Testis (tissue), 3 donors: ENCODE results near the gene CCDC194. TPM values are rescaled to one million over a fixed set of nuclear protein-coding genes. Genes with fewer than 3 reads are reported as not detected.

Experiments used
- DNase-seq: peaks from one replicate; pipeline ENCODE4 v3.0.0-alpha.2; 2019
- H3K27ac ChIP-seq, 2 donors: fragments of 200-600 bp; sonication (generic); one replicate each; pipeline ENCODE4 v1.5.1; 2019
- H3K27me3 ChIP-seq: fragments of 200-600 bp; sonication (generic); one replicate; pipeline ENCODE4 v1.5.1; 2019
- H3K36me3 ChIP-seq: fragments of 200-600 bp; sonication (generic); one replicate; pipeline ENCODE4 v1.5.1; 2017; ENCODE audit warnings: low read depth; ENCODE audit errors: missing control alignments
- H3K4me1 ChIP-seq: fragments of 200-600 bp; sonication (generic); one replicate; pipeline ENCODE4 v1.5.1; 2019
- H3K4me3 ChIP-seq, 2 donors: fragments of 200-600 bp; sonication (generic); one replicate each; pipeline ENCODE4 v1.5.1; 2017 to 2019
- H3K9me3 ChIP-seq: fragments of 200-600 bp; sonication (generic); one replicate; pipeline ENCODE4 v1.5.1; 2017
- CTCF ChIP-seq, 3 experiments: fragments of 450-650 bp in 2 of 3; fragments of 200-600 bp in 1 of 3; sonication (generic) in 1 of 3; IDR thresholded peaks; one replicate each; pipeline ENCODE4 v1.5.1; 2016 to 2019; ENCODE audit warnings: antibody characterized with exemption in 3 of 3, mild to moderate bottlenecking in 2 of 3, moderate library complexity in 1 of 3
- POLR2A ChIP-seq: fragments of 450-650 bp; IDR thresholded peaks from one replicate; pipeline ENCODE4 v1.6.1; 2017; ENCODE audit warnings: antibody characterized with exemption, mild to moderate bottlenecking, moderate library complexity
- WGBS, 2 donors: methylation state at CpG; one replicate each; pipeline ENCODE4 v1.1.5; 2018; 5-methylcytosine and 5-hydroxymethylcytosine counted together
- intact Hi-C: fragments of 100-400 bp; cut with DNase I; formaldehyde crosslinking; loops from one replicate; pipeline ENCODE4 v1.15.1; 2023; ENCODE audit warnings: low total_unique reads
- polyA plus RNA-seq: library from polyadenylated mRNA; stranded (reverse); fragments of 350-450 nt; fragmentation: Illumina TruSeq; extraction: RNeasy Lipid Tissue Mini Kit (QIAGEN cat#74804); gene quantifications from one replicate; pipeline ENCODE4 v1.2.3, GENCODE V29; 2014; ENCODE audit warnings: low read depth, low replicate concordance; ENCODE audit not compliant: insufficient read depth
- total RNA-seq, 2 donors: library from RNA; depleted of rRNA; stranded (reverse); fragments of >200 nt; gene quantifications; one replicate each; pipeline ENCODE4 v1.2.3, GENCODE V29; 2016

The CCDC194 gene
- total and polyA plus RNA-seq, 3 donors from 2014 or later, result 0.45 to 1.3 TPM; not detected in 1

GRCh38 chr19:17341386-17341785 lies 52.6 kb downstream of the CCDC194 start:
- WGBS, 2 donors, result 64 to 74% methylated on average over 7 to 15 of the region's 15 CpGs
- no peak for TF ChIP-seq CTCF (IDR thresholded peaks at IDR 0.05)
- TF ChIP-seq POLR2A, result no peak
- no peaks in the 10 kb centered on the region for H3K36me3 ChIP-seq

GRCh38 chr19:17340871-17341357 lies 53.1 kb downstream of the CCDC194 start:
- Histone ChIP-seq H3K4me1 (peaks cover 14% of the 10 kb centered on the region), H3K4me3 (no peak overlapping the region), H3K27me3 (no peaks in the 10 kb centered on the region), H3K36me3 (no peaks in the 10 kb centered on the region), H3K9me3 (no peaks in the 10 kb centered on the region), H3K27ac (no peak overlapping the region)
- intact Hi-C loops, result no loop called here
- 52 to 74% methylated on average over 6 to 17 of the region's 17 CpGs for WGBS, 2 donors
- TF ChIP-seq POLR2A (no peak), CTCF (IDR thresholded peaks at IDR 0.05) (no peak)
- no peak for DNase-seq

More at GRCh38 chr19:17341386-17341785, 52.6 kb downstream of the CCDC194 start:
- no peak for DNase-seq
- Histone ChIP-seq H3K27me3 (no peaks in the 10 kb centered on the region), H3K4me1 (peaks cover 11% of the 10 kb centered on the region), H3K4me3 (no peak overlapping the region), H3K27ac (no peak overlapping the region), H3K9me3 (no peaks in the 10 kb centered on the region)
- intact Hi-C loops, result no loop called here

Other genes starting within 250 kb of the CCDC194 start
- 10 to 100 TPM; 15.8 to 23.8 TPM for gene USE1, start 178.8 kb downstream of the CCDC194 start, total RNA-seq
- 33.3 TPM for gene USE1, start 178.8 kb downstream of the CCDC194 start, polyA plus RNA-seq
- gene OCEL1, start 168.0 kb downstream of the CCDC194 start, total RNA-seq, result 10 to 100 TPM in 1 of 2 donors, 1 to 10 TPM in 1; 6.6 to 13.9 TPM
- 17.5 TPM for gene OCEL1, start 168.0 kb downstream of the CCDC194 start, polyA plus RNA-seq
- 10 to 100 TPM; 63.1 to 71.8 TPM for gene NR2F6, start 148.3 kb downstream of the CCDC194 start, total RNA-seq
- 20.4 TPM for gene NR2F6, start 148.3 kb downstream of the CCDC194 start, polyA plus RNA-seq
- 1 to 10 TPM; 2.0 to 5.6 TPM for gene USHBP1, start 129.5 kb downstream of the CCDC194 start, total RNA-seq
- gene USHBP1, start 129.5 kb downstream of the CCDC194 start, polyA plus RNA-seq, result 2.6 TPM
- gene BABAM1, start 126.8 kb downstream of the CCDC194 start, total RNA-seq, result 10 to 100 TPM; 93.2 to 95.4 TPM
- gene BABAM1, start 126.8 kb downstream of the CCDC194 start, polyA plus RNA-seq, result 110 TPM
- 1 to 10 TPM; 3.1 to 5.3 TPM for gene ANKLE1, start 112.3 kb downstream of the CCDC194 start, total RNA-seq
- gene ANKLE1, start 112.3 kb downstream of the CCDC194 start, polyA plus RNA-seq, result 0.45 TPM
- 10 to 100 TPM; 27.1 to 49.1 TPM for gene ABHD8, start 90.8 kb downstream of the CCDC194 start, total RNA-seq
- gene ABHD8, start 90.8 kb downstream of the CCDC194 start, polyA plus RNA-seq, result 70.7 TPM
- 100 to 1,000 TPM; 180 to 206 TPM for gene MRPL34, start 88.3 kb downstream of the CCDC194 start, total RNA-seq
- gene MRPL34, start 88.3 kb downstream of the CCDC194 start, polyA plus RNA-seq, result 126 TPM
- gene DDA1, start 84.6 kb downstream of the CCDC194 start, total RNA-seq, result 10 to 100 TPM; 46.4 to 55.5 TPM
- gene DDA1, start 84.6 kb downstream of the CCDC194 start, polyA plus RNA-seq, result 123 TPM
- 10 to 100 TPM; 17.5 to 19.2 TPM for gene ANO8, start 59.3 kb downstream of the CCDC194 start, total RNA-seq
- 4.5 TPM for gene ANO8, start 59.3 kb downstream of the CCDC194 start, polyA plus RNA-seq
- gene GTPBP3, start 56.6 kb downstream of the CCDC194 start, total RNA-seq, result 10 to 100 TPM; 21.6 to 22.9 TPM
- 9.7 TPM for gene GTPBP3, start 56.6 kb downstream of the CCDC194 start, polyA plus RNA-seq
- gene PLVAP, start 16.9 kb downstream of the CCDC194 start, total RNA-seq, result 1 to 10 TPM; 3.4 to 4.4 TPM
- gene PLVAP, start 16.9 kb downstream of the CCDC194 start, polyA plus RNA-seq, result 20.5 TPM
- 10 to 100 TPM; 37.4 to 64.4 TPM for gene BST2, start 11.4 kb upstream of the CCDC194 start, total RNA-seq
- 71.4 TPM for gene BST2, start 11.4 kb upstream of the CCDC194 start, polyA plus RNA-seq
- 10 to 100 TPM; 44.0 to 48.3 TPM for gene MVB12A, start 25.9 kb upstream of the CCDC194 start, total RNA-seq
- 28.6 TPM for gene MVB12A, start 25.9 kb upstream of the CCDC194 start, polyA plus RNA-seq
- 1 to 10 TPM in 1 of 2 donors, under 1 TPM in 1; 0.68 to 2.6 TPM for gene TMEM221, start 54.5 kb upstream of the CCDC194 start, total RNA-seq
- 1.4 TPM for gene TMEM221, start 54.5 kb upstream of the CCDC194 start, polyA plus RNA-seq
- under 1 TPM in 1 of 2 donors, not detected in 1; 0.87 TPM for gene NXNL1, start 66.7 kb upstream of the CCDC194 start, total RNA-seq
- gene NXNL1, start 66.7 kb upstream of the CCDC194 start, polyA plus RNA-seq, result not detected
- gene SLC27A1, start 76.3 kb upstream of the CCDC194 start, total RNA-seq, result 100 to 1,000 TPM in 1 of 2 donors, 10 to 100 TPM in 1; 92.8 to 105 TPM
- gene SLC27A1, start 76.3 kb upstream of the CCDC194 start, polyA plus RNA-seq, result 25.9 TPM
- 10 to 100 TPM; 77.7 to 82.9 TPM for gene PGLS, start 117.5 kb upstream of the CCDC194 start, total RNA-seq
- gene PGLS, start 117.5 kb upstream of the CCDC194 start, polyA plus RNA-seq, result 44.3 TPM
- gene COLGALT1, start 161.5 kb upstream of the CCDC194 start, total RNA-seq, result 10 to 100 TPM; 70.3 to 94.5 TPM
- gene COLGALT1, start 161.5 kb upstream of the CCDC194 start, polyA plus RNA-seq, result 52.0 TPM